Activated T-helper 2 cell treated with anti-CD3 and anti-CD28 coated beads, Interferon-gamma antibody, Interleukin-2, Interleukin-4, amounts not matched to agents 10 μg/mL and 5 μg/mL and 100 μg/mL, durations not matched to agents 14 hours and 24 hours and 36 hours (primary cell): Measurements from ENCODE around the gene TEAD1. TPM values are rescaled to one million over a fixed set of nuclear protein-coding genes. Genes with fewer than 3 reads are reported as not detected.

Experiments
- DNase-seq: peaks from one replicate; pipeline ENCODE4 v3.0.0; 2021; ENCODE audit warnings: low spot score
- H3K27ac Mint-ChIP-seq: one replicate; pipeline ENCODE4 v1.8.0; 2021; ENCODE audit warnings: mixed read lengths
- H3K27me3 Mint-ChIP-seq: one replicate; pipeline ENCODE4 v1.8.0; 2021; ENCODE audit warnings: low read depth, mixed read lengths
- H3K36me3 Mint-ChIP-seq: one replicate; pipeline ENCODE4 v1.8.0; 2021; ENCODE audit warnings: low read depth, mixed read lengths
- H3K4me1 Mint-ChIP-seq: one replicate; pipeline ENCODE4 v1.8.0; 2021; ENCODE audit warnings: low read depth, mixed read lengths
- H3K4me3 Mint-ChIP-seq: one replicate; pipeline ENCODE4 v1.8.0; 2021; ENCODE audit warnings: low read depth, mild to moderate bottlenecking, moderate library complexity, mixed read lengths
- H3K9me3 Mint-ChIP-seq: one replicate; pipeline ENCODE4 v1.8.0; 2021; ENCODE audit warnings: mixed read lengths
- intact Hi-C: fragments of 100-400 bp; cut with micrococcal nuclease; formaldehyde crosslinking; loops from one replicate; pipeline ENCODE4 v1.15.1; 2023
- total RNA-seq: library from RNA; stranded (reverse); gene quantifications from 2 replicates; pipeline ENCODE4 v1.2.3, GENCODE V29; 2022

The TEAD1 gene
- total RNA-seq, 1 donor from 2014 or later = 1.3 TPM

- Mint-ChIP-seq H3K9me3 (no peaks in the 10 kb centered on the region), H3K36me3 (no peaks in the 10 kb centered on the region), H3K27me3 (peaks cover under 1% of the 10 kb centered on the region), H3K4me3 (no peak overlapping the region), H3K27ac (no peak overlapping the region), H3K4me1 (peaks cover 4% of the 10 kb centered on the region)
- intact Hi-C loops = no loop called here
- DNase-seq = no peak
Measured at GRCh38 chr11:12901874-12902481, 227.8 kb downstream of the TEAD1 start.

GRCh38 chr11:12902791-12903486 lies 228.7 kb downstream of the TEAD1 start:
- intact Hi-C loops = no loop called here
- Mint-ChIP-seq H3K27me3 (peaks cover 3% of the 10 kb centered on the region), H3K4me3 (no peak overlapping the region), H3K9me3 (no peaks in the 10 kb centered on the region), H3K4me1 (peaks cover 4% of the 10 kb centered on the region), H3K36me3 (no peaks in the 10 kb centered on the region), H3K27ac (no peak overlapping the region)
- no peak for DNase-seq

GRCh38 chr11:12905435-12905834 lies 231.2 kb downstream of the TEAD1 start:
- Mint-ChIP-seq H3K9me3 (no peaks in the 10 kb centered on the region), H3K4me3 (no peak overlapping the region), H3K27ac (no peak overlapping the region), H3K4me1 (peaks cover 4% of the 10 kb centered on the region), H3K27me3 (peaks cover 3% of the 10 kb centered on the region), H3K36me3 (no peaks in the 10 kb centered on the region)
- intact Hi-C loops = no loop called here
- no peak for DNase-seq

GRCh38 chr11:12906501-12906900 lies 232.3 kb downstream of the TEAD1 start:
- intact Hi-C loops = no loop called here
- H3K4me1 Mint-ChIP-seq = no peaks in the 10 kb centered on the region
- peaks cover 3% of the 10 kb centered on the region for H3K27me3 Mint-ChIP-seq

GRCh38 chr11:12909879-12910278 lies 235.7 kb downstream of the TEAD1 start:
- no peak overlapping the region for H3K4me3 Mint-ChIP-seq
- H3K36me3 Mint-ChIP-seq = no peaks in the 10 kb centered on the region
- intact Hi-C loops = no loop called here

More at GRCh38 chr11:12906501-12906900, 232.3 kb downstream of the TEAD1 start:
- Mint-ChIP-seq H3K27ac (no peak overlapping the region), H3K4me3 (no peak overlapping the region), H3K9me3 (no peaks in the 10 kb centered on the region), H3K36me3 (no peaks in the 10 kb centered on the region)
- DNase-seq = no peak

GRCh38 chr11:12914400-12914912 lies 240.2 kb downstream of the TEAD1 start:
- no peak for DNase-seq
- intact Hi-C loops = no loop called here
- no peaks in the 10 kb centered on the region for H3K36me3 Mint-ChIP-seq
- H3K4me3 Mint-ChIP-seq = no peak overlapping the region
- H3K27ac Mint-ChIP-seq = no peak overlapping the region
- H3K9me3 Mint-ChIP-seq = no peaks in the 10 kb centered on the region
- peaks cover 7% of the 10 kb centered on the region for H3K27me3 Mint-ChIP-seq
- H3K4me1 Mint-ChIP-seq = no peaks in the 10 kb centered on the region

More at GRCh38 chr11:12909879-12910278, 235.7 kb downstream of the TEAD1 start:
- no peak overlapping the region for H3K27ac Mint-ChIP-seq
- DNase-seq = no peak
- H3K4me1 Mint-ChIP-seq = no peaks in the 10 kb centered on the region
- H3K27me3 Mint-ChIP-seq = peaks cover 6% of the 10 kb centered on the region
- no peaks in the 10 kb centered on the region for H3K9me3 Mint-ChIP-seq

GRCh38 chr11:12915093-12915492 lies 240.9 kb downstream of the TEAD1 start:
- Mint-ChIP-seq H3K27ac (no peak overlapping the region), H3K4me1 (no peaks in the 10 kb centered on the region), H3K27me3 (peaks cover 7% of the 10 kb centered on the region), H3K9me3 (no peaks in the 10 kb centered on the region), H3K36me3 (no peaks in the 10 kb centered on the region), H3K4me3 (no peak overlapping the region)
- intact Hi-C loops = no loop called here
- no peak for DNase-seq

GRCh38 chr11:12917822-12918221 lies 243.6 kb downstream of the TEAD1 start:
- no peak for DNase-seq
- Mint-ChIP-seq H3K4me1 (no peaks in the 10 kb centered on the region), H3K4me3 (no peak overlapping the region), H3K27me3 (peaks cover 9% of the 10 kb centered on the region), H3K9me3 (no peaks in the 10 kb centered on the region), H3K27ac (no peak overlapping the region), H3K36me3 (no peaks in the 10 kb centered on the region)
- intact Hi-C loops = no loop called here

- H3K9me3 Mint-ChIP-seq = no peaks in the 10 kb centered on the region
- H3K4me1 Mint-ChIP-seq = no peaks in the 10 kb centered on the region
- no peak for DNase-seq
- H3K36me3 Mint-ChIP-seq = no peaks in the 10 kb centered on the region
- no peak overlapping the region for H3K27ac Mint-ChIP-seq
- no peak overlapping the region for H3K4me3 Mint-ChIP-seq
- intact Hi-C loops = no loop called here
- peaks cover 9% of the 10 kb centered on the region for H3K27me3 Mint-ChIP-seq
Measured at GRCh38 chr11:12918667-12919066, 244.4 kb downstream of the TEAD1 start.

GRCh38 chr11:12922418-12922817 lies 248.2 kb downstream of the TEAD1 start:
- intact Hi-C loops = no loop called here
- H3K27me3 Mint-ChIP-seq = peaks cover 7% of the 10 kb centered on the region
- H3K4me1 Mint-ChIP-seq = no peaks in the 10 kb centered on the region
- no peaks in the 10 kb centered on the region for H3K36me3 Mint-ChIP-seq
- DNase-seq = no peak
- H3K9me3 Mint-ChIP-seq = no peaks in the 10 kb centered on the region
- no peak overlapping the region for H3K27ac Mint-ChIP-seq
- H3K4me3 Mint-ChIP-seq = no peak overlapping the region

GRCh38 chr11:12922980-12923507 lies 248.8 kb downstream of the TEAD1 start:
- no peaks in the 10 kb centered on the region for H3K4me1 Mint-ChIP-seq
- no peak for DNase-seq
- no peak overlapping the region for H3K4me3 Mint-ChIP-seq
- no peak overlapping the region for H3K27ac Mint-ChIP-seq
- H3K27me3 Mint-ChIP-seq = peaks cover 7% of the 10 kb centered on the region
- intact Hi-C loops = no loop called here
- no peaks in the 10 kb centered on the region for H3K9me3 Mint-ChIP-seq
- no peaks in the 10 kb centered on the region for H3K36me3 Mint-ChIP-seq

- no peaks in the 10 kb centered on the region for H3K4me1 Mint-ChIP-seq
- H3K4me3 Mint-ChIP-seq = no peak overlapping the region
- no peak for DNase-seq
- intact Hi-C loops = no loop called here
- no peaks in the 10 kb centered on the region for H3K9me3 Mint-ChIP-seq
- no peaks in the 10 kb centered on the region for H3K36me3 Mint-ChIP-seq
- no peak overlapping the region for H3K27ac Mint-ChIP-seq
- H3K27me3 Mint-ChIP-seq = peaks cover 9% of the 10 kb centered on the region
Measured at GRCh38 chr11:12924650-12925049, 250.4 kb downstream of the TEAD1 start.

- Mint-ChIP-seq H3K4me1 (no peaks in the 10 kb centered on the region), H3K27ac (no peak overlapping the region), H3K9me3 (no peaks in the 10 kb centered on the region), H3K36me3 (no peaks in the 10 kb centered on the region), H3K27me3 (peaks cover 9% of the 10 kb centered on the region), H3K4me3 (no peak overlapping the region)
- no peak for DNase-seq
- intact Hi-C loops = no loop called here
Measured at GRCh38 chr11:12925520-12925919, 251.3 kb downstream of the TEAD1 start.
